T-helper 2 cell treated with Interferon-gamma antibody and Interleukin-4, amounts not matched to agents 100 ng/mL and 5 ng/mL, for 36 hours (primary cell): ENCODE measurements around the gene PBRM1. TPM values are rescaled to one million over a fixed set of nuclear protein-coding genes. Genes with fewer than 3 reads are reported as not detected.

ENCODE experiments used
- intact Hi-C: fragments of 100-400 bp; cut with micrococcal nuclease; formaldehyde crosslinking; loops from one replicate; pipeline ENCODE4 v1.15.1; 2023
- total RNA-seq: library from RNA; stranded (reverse); gene quantifications from 2 replicates; pipeline ENCODE4 v1.2.3, GENCODE V29; 2022

The PBRM1 gene
- total RNA-seq, 1 donor from 2014 or later, result 79.8 TPM

- intact Hi-C loops, result loop anchor here (1.0 to 10.0 kb wide), 2 partner anchors 20 to 639 kb away; partner anchors contain the start of genes DCP1A and PBRM1
These were observed 19.6 kb upstream of the PBRM1 start for GRCh38 chr3:52705438-52705687.

DNA sequence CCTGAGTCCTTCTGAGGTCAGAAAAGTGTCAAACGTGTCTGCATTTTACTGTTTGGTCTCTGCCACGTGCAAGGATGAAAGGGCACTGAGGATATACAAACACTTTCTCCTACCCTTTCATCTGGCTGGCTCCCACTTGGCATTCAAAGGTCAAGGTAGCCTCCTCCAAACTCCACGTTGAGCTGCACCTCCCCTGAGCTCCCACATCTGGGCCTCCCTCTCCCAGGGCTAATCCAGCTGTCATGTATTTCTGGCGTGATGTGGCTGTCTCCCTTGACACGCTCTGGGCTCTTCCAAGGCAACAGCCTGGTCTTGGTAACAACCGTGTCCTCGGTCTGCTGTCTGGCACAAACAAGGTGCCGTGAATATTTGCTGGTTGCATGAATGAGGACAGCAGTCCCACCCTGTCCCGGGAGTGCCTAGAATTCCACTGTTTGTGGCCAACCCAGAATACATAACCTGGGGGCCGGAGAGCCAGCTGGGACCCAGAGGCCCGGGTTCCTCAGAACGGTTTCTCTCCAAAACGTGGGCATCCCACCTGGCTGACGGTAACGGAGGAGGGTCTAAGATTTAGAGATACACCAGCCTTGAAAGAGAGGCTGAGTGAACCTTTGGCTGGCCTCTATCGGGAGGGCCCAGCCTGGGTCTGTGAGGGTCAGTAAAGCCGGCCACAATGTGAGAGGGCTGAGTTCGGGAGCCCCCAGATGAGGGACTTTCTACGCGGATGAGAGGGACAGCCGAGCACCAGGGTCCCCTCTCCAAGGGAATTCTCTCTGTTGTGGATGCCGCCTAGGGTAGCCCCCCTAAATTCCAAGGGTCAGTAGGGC lies 19.1 kb upstream of the PBRM1 start:
- intact Hi-C loops, result loop anchor here (1.0 to 10.0 kb wide), 2 partner anchors 20 to 640 kb away; partner anchors contain the start of genes DCP1A and PBRM1

DNA sequence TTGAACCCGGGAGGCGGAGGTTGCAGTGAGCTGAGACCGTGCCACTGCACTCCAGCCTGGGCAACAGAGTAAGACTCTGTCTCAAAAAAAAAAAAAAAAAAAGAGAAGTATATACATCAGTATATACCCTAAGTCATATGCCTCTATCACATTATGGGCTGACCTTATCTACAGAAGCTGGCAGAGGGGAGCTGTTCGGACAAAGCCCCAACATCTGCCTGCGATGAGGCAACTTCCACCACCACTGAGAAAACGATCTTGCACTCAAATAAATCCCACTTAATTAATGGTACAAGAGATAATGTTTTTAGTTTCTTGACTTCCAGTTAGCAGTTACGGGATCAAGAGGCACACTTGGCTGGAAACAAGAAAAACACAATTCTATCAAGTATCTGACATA lies 17.6 kb upstream of the PBRM1 start:
- intact Hi-C loops, result loop anchor here (10.0 kb wide), 1 partner anchor 641 kb away; the partner anchor contains the start of gene DCP1A

- intact Hi-C loops, result no loop called here
These were observed 11.9 kb upstream of the PBRM1 start for GRCh38 chr3:52697632-52697965.

GRCh38 chr3:52696830-52697631 lies 11.3 kb upstream of the PBRM1 start:
- intact Hi-C loops, result no loop called here

GRCh38 chr3:52695798-52696671 lies 10.3 kb upstream of the PBRM1 start:
- intact Hi-C loops, result no loop called here

DNA sequence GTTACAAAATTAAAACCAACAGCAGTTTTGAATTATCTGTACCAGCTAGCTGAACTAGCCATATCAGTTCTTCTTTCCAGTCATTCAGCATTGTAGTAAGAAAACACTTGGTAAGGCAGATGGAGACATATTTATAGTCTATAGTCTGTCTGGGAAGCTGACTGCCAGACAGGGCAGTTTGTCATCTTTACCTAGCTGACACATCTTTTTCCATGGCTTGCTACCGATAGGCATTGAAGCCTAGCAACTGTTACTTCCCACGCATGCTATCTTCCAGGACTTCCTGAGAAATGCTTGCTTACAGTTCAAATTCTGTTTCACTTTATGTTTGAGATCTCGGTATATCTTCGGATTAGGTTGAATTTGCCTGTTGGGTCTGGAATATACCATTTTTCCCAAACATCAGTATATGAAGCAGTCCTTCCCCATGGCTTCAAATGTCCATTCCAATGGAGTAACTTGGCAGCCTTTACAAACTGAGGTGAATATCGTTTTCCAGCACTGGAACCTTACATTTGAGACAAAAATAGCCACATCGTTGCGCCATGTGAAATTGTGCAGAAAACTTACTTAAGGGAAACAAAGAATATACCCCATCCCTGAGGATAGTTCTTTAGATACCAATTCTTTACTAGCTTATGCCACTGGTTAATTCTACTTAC lies 8.9 kb upstream of the PBRM1 start:
- intact Hi-C loops, result no loop called here

- intact Hi-C loops, result no loop called here
These were observed 7.4 kb upstream of the PBRM1 start for GRCh38 chr3:52693071-52693470.

- intact Hi-C loops, result no loop called here
These were observed 4.8 kb upstream of the PBRM1 start for GRCh38 chr3:52690560-52690959.

DNA sequence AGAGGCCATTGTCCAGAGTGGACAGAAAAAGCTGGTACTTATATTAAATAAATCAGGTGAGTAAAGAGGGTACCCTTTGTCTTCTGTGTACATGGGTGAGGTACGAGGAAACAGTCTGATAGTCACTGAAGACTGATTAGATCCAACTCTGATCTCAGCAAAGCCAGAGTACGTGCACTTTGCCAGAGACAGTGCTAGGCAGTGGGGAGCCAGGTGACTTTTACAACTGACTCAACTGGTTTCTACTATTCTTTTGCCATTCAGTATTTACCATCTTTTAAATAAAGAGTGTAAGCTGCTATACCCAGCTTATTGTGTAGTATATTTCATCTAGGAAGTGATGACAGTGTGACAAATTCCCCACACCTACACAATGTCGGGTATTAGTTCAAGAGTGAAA lies 3.4 kb upstream of the PBRM1 start:
- intact Hi-C loops, result loop anchor here (5.0 to 10.0 kb wide), 5 partner anchors 208 to 1297 kb away; partner anchors contain the start of genes NISCH, RBM15B, SELENOK and STIMATE

DNA sequence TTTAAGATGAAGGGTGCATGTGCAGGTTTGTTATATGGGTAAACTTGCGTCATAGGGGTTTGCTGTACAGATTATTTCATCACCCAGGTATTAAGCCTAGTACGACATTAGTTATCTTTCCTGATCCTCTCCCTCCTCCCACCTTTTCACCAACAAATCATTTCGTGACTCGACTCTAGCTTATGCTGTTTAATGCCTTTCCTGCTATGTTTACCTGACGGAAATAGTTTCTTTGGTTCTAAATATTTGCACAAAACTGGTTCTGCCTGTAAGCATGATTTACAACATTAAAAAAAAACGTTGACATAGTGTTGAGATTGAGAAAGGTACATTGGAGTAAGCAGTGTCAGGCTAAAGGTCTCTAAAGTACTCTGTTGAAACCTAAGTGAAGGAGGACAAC lies 2.6 kb upstream of the PBRM1 start:
- intact Hi-C loops, result loop anchor here (5.0 to 10.0 kb wide), 5 partner anchors 209 to 1296 kb away; partner anchors contain the start of genes NISCH, RBM15B, SELENOK and STIMATE

- intact Hi-C loops, result loop anchor here (1.0 to 10.0 kb wide), 8 partner anchors 20 to 1293 kb away; partner anchors contain the start of genes GLT8D1, NISCH, NT5DC2 and RBM15B
These were observed 416 bp downstream of the PBRM1 start for GRCh38 chr3:52685285-52685708.

DNA sequence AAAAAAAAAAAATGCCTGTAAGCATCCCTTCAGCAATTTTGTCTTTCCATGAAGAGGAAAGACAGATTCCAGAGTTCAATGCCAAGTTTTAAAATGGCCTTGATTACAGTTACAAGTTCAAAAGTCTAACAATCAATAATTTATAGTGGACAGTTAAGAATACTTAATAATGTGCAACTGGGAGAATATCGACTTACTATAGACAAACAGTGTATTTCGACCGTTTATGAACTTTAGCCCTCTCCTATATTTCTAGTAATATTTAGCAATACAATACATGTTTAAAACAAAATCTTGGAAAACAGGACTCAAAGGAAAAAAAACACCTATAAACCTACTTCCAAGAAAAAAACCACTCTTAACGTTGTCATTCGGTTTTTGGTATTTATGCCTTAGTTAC lies 1.5 kb downstream of the PBRM1 start:
- intact Hi-C loops, result loop anchor here (2.0 to 10.0 kb wide), 4 partner anchors 151 to 571 kb away; partner anchors contain the start of genes NISCH, NT5DC2, SFMBT1 and TKT

DNA sequence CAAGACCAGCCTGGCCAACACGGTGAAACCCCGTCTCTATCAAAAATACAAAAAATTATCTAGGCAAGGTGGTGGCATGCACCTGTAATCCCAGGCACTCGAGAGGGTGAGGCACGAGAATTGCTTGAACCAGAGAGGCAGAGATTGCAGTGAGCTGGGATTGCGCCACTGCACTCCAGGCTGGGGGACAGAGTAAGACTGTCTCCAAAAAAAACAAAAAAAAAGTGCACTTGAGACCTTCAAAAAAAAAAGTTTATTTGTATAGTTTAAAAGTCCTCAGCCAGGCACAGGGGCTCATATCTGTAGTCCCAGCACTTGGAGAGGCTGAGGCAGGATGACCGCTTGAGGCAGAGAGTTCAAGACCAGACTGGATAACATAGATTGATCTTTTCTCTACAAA lies 2.1 kb downstream of the PBRM1 start:
- intact Hi-C loops, result loop anchor here (2.0 to 10.0 kb wide), 4 partner anchors 151 to 571 kb away; partner anchors contain the start of genes NISCH, NT5DC2, SFMBT1 and TKT

DNA sequence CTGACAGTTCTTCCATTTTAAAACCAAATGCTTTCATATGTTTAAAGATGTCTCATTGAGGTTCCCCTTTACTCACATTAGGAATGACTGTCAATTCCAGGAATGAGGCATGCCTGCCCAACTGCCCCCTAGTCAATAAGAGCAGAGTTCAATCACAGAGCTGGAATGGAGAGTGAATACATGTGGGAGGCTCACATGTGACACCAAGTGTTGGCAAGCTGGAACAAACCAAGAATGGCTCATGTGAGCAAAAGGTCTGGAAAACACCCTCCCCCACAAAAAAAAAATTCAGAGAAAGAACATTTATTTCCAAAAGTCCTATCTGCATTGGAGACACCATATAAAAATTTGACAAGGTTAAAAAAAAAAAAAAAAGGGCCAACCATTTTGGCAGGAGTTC lies 3.7 kb downstream of the PBRM1 start:
- intact Hi-C loops, result loop anchor here (10.0 kb wide), 2 partner anchors 227 to 573 kb away; partner anchors contain the start of genes NISCH, TKT and TNNC1

DNA sequence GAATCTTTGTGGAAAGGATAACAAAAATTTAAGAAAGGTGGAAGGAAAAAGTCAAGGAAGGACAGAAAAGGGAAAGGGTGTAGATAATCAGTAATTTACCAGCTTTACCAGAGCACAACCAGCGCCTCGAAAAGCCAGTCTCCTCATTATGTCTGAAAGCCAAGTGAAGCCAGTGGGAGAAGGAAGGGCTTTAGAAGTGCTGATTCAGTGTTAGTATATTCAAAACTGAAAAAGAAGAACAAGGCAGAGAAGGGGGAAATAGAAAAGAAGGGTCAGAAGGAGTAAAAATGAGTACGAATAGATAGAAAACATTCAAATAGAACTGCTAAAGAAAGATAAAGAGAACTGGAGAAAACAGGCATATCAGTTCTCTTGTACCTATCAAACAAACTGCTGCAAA lies 4.1 kb downstream of the PBRM1 start:
- intact Hi-C loops, result loop anchor here (10.0 kb wide), 2 partner anchors 227 to 573 kb away; partner anchors contain the start of genes NISCH, TKT and TNNC1

GRCh38 chr3:52679811-52680210 lies 5.9 kb downstream of the PBRM1 start:
- intact Hi-C loops, result loop anchor here (10.0 kb wide), 2 partner anchors 225 to 575 kb away; partner anchors contain the start of genes NISCH, TKT and TNNC1

DNA sequence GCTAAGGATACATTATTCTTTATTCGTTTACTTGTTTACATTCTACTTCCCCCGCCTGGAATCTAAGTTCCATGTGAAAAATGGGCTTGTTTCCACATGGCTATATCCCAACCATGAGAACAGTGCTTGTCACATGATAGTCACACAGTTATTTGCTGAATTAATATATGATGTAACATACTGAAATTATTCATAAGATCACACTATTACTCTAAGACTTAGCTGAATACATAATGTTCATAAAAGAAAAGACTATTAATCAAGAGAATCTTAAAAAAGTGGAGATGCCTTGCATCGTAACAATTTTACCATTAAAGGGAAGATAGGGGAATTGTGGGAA lies 6.5 kb downstream of the PBRM1 start:
- intact Hi-C loops, result no loop called here

- intact Hi-C loops, result no loop called here
These were observed 7.2 kb downstream of the PBRM1 start for GRCh38 chr3:52678265-52679198.
